NCI-H2196 treated with DMSO at 0.1 percent for 48 hours (cell line): ENCODE results near the gene INTS6L.
"Not testable (repeated sequence)": the region's sequence is repeated elsewhere in the genome, so short reads cannot be mapped to it uniquely, and the experiment has no call there.

ENCODE experiments used
- DNase-seq: peaks from one replicate; lab custom pipeline; 2025; ENCODE audit not compliant: unreplicated experiment; lab: John Stamatoyannopoulos, UW

INTS6L gene

GRCh38 chrX:135595543-135595942 is 75.1 kb downstream of the INTS6L start:
- no peak for DNase-seq

DNA sequence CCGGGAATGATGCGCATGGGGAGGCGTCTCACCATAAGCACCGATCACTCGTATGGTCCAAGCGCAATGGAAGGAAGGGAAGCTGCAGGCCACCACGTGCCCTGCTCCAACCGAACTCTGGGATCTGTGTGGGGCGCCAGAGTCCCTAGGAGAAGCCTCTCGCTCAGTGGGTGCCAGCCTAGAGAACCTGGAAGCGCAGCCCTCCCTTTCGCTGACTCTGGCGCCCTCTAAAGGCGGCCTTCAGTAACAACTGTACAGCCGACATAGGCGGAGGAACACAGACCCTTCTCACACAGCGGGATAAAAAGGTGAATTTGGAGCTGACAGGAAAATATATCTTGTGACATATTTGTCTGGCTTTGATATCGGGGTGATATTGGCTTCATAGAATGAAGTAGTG is 76.0 kb downstream of the INTS6L start:
- no peak for DNase-seq

DNA sequence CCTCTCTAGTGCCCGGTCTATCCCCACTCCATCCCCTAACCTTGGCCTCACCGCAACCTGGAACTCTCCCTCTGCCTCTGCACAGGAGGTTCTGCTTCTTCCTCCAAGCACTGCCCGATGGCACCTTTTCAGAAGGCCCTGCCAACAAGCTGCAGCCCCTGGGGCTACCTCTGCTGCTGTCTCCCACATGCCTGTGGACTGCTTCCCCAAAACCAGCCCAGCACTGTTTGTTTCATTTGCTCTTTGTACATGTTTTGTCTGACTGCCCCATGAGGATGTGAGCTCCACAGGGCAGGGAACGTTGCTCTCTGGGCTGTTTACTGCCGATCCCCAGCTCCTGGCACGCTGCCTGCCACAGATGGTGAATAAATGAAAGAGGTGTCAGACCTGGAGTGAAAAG is 85.4 kb downstream of the INTS6L start:
- DNase-seq = no peak

GRCh38 chrX:135624408-135625204 is 104.1 kb downstream of the INTS6L start:
- not testable (repeated sequence) for DNase-seq

- DNase-seq = no peak
Observed at GRCh38 chrX:135625995-135626394, 105.5 kb downstream of the INTS6L start.

DNA sequence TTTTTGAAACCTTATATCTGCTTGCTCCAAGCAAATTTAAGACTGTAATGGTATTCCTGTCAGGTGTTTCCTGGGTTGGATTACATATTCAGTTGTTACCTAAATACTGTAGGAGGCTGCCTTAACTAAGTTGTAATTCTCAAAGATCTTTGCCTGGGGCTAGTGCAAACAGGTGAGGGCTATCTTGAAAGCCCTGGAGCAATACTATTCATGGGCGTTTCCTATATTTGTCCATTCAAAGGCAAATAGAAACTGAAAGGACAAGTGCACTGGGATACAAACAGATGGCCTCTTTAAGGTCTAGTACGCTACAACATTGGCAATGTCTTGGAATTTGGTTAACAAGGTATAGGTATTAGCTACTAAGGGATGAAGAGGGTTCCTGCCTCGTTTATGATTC is 108.9 kb downstream of the INTS6L start:
- no peak for DNase-seq
